Measurements from ENCODE around the gene CEMIP2.

GRCh38 chr9:71756753-71757152, 11.6 kb downstream of the CEMIP2 start:
- TF ChIP-seq CTCF (IDR thresholded peaks at IDR 0.05) (no peak), POLR2AphosphoS5 (IDR thresholded peaks at IDR 0.05) (no peak)

Data from sigmoid colon (tissue), 4 donors.